HepG2 (cell line): Measurements from ENCODE around the gene NDST1. TPM values are rescaled to one million over a fixed set of nuclear protein-coding genes. Genes with fewer than 3 reads are reported as not detected.

Experiments
- AKAP8 ChIP-seq: sonication (generic); formaldehyde crosslinking; IDR thresholded peaks from 2 replicates; pipeline ENCODE4 v1.5.1; 2020; ENCODE audit warnings: mild to moderate bottlenecking, missing genetic modification reagents
- HMGA1 ChIP-seq: sonication (generic); formaldehyde crosslinking; conservative IDR thresholded peaks from 2 replicates; pipeline ENCODE4 v1.4.0; 2020; ENCODE audit warnings: missing genetic modification reagents
- HNRNPL ChIP-seq: fragments of 200-400 bp; formaldehyde crosslinking; IDR thresholded peaks from 2 replicates; pipeline ENCODE4 v1.6.1; 2017; ENCODE audit warnings: mild to moderate bottlenecking, low read depth, low read length
- KLF6 ChIP-seq: IDR thresholded peaks from 2 replicates; pipeline ENCODE4 v1.8.0; 2016; ENCODE audit warnings: missing biosample characterization, missing genetic modification reagents
- NCOR1 ChIP-seq: fragments of 200-600 bp; sonication (generic); IDR thresholded peaks from 2 replicates; pipeline ENCODE4 v1.7.0; 2017; ENCODE audit warnings: antibody characterized with exemption, low read length, borderline replicate concordance
- NFE2L2 ChIP-seq: fragments of 150-350 bp; IDR thresholded peaks from 2 replicates; pipeline ENCODE4 v1.6.1; 2014; ENCODE audit warnings: low read length
- PHB2 ChIP-seq: fragments of 450-650 bp; IDR thresholded peaks from 2 replicates; pipeline ENCODE4 v1.6.1; 2018; ENCODE audit not compliant: partially characterized antibody
- REXO4 ChIP-seq: sonication (generic); formaldehyde crosslinking; IDR thresholded peaks from 2 replicates; pipeline ENCODE4 v1.8.0; 2022; ENCODE audit warnings: missing genetic modification reagents, mild to moderate bottlenecking, borderline replicate concordance
- RORA ChIP-seq: sonication (generic); formaldehyde crosslinking; IDR thresholded peaks from 2 replicates; pipeline ENCODE4 v1.5.0; 2020; ENCODE audit warnings: mild to moderate bottlenecking, missing genetic modification reagents, moderate library complexity
- SOX5 ChIP-seq: IDR thresholded peaks from 2 replicates; pipeline ENCODE4 v1.6.1; 2016; ENCODE audit warnings: borderline replicate concordance
- SP1 ChIP-seq, 2 experiments: fragments of 450-650 bp in 1 of 2; sonication (generic) in 1 of 2; formaldehyde crosslinking in 1 of 2; IDR thresholded peaks; 2 replicates each; pipeline versions ENCODE4 v1.4.0 to v1.6.1; 2016 to 2020; ENCODE audit warnings: missing genetic modification reagents in 1 of 2
- SP4 ChIP-seq: sonication (generic); formaldehyde crosslinking; IDR thresholded peaks from 2 replicates; pipeline ENCODE4 v1.8.1; 2023; ENCODE audit warnings: mild to moderate bottlenecking, missing genetic modification reagents
- TBX3 ChIP-seq: fragments of 450-650 bp; IDR thresholded peaks from 2 replicates; pipeline ENCODE4 v1.6.1; 2017; ENCODE audit warnings: antibody characterized with exemption, mild to moderate bottlenecking, inconsistent platforms, borderline replicate concordance
- ZMYM2 ChIP-seq: sonication (generic); formaldehyde crosslinking; IDR thresholded peaks from 2 replicates; pipeline ENCODE4 v1.8.0; 2022; ENCODE audit warnings: mild to moderate bottlenecking, missing genetic modification reagents
- ZNF331 ChIP-seq: sonication (generic); formaldehyde crosslinking; IDR thresholded peaks from 2 replicates; pipeline ENCODE4 v1.4.0; 2020; ENCODE audit warnings: missing genetic modification reagents
- ZNF75D ChIP-seq: sonication (generic); formaldehyde crosslinking; IDR thresholded peaks from 2 replicates; pipeline ENCODE4 v1.8.1; 2023; ENCODE audit warnings: missing genetic modification reagents, mild to moderate bottlenecking, borderline replicate concordance
- ZSCAN31 ChIP-seq: sonication (generic); formaldehyde crosslinking; IDR thresholded peaks from 2 replicates; pipeline ENCODE4 v1.5.0; 2020; ENCODE audit warnings: low read depth, mild to moderate bottlenecking, missing genetic modification reagents
- polyA plus RNA-seq, 8 experiments: library from polyadenylated mRNA; depleted of rRNA in 3 of 8; stranded (reverse) in 7 of 8; unstranded in 1 of 8; fragments of >200 nt; fragmentation: Illumina TruSeq in 4 of 8; extraction: Trizol in 4 of 8; gene quantifications; 2 replicates each; pipeline versions ENCODE4 v1.2.1 to v1.2.3, GENCODE V29; 2011 to 2016; ENCODE audit warnings: low read depth in 4 of 8, missing spikeins in 1 of 8, mixed read lengths in 1 of 8; ENCODE audit not compliant: insufficient read depth in 1 of 8
- total RNA-seq, 5 experiments: library from RNA; depleted of rRNA; stranded (reverse); fragments of >200 nt; fragmentation: Illumina TruSeq; extraction: Trizol; gene quantifications; 2 replicates each; pipeline ENCODE4 v1.2.3, GENCODE V29; 2016; ENCODE audit warnings: low read depth in 1 of 5
- TF ChIP-seq, protein P1 (sequence below): sonication (generic); formaldehyde crosslinking; IDR thresholded peaks from 2 replicates; pipeline ENCODE4 v1.4.0; 2020; ENCODE audit warnings: mild to moderate bottlenecking, missing genetic modification reagents
- TF ChIP-seq, protein P2 (sequence below): fragments of 450-650 bp; IDR thresholded peaks from 2 replicates; pipeline ENCODE4 v1.6.1; 2017
- TF ChIP-seq, protein P3 (sequence below): sonication (generic); formaldehyde crosslinking; IDR thresholded peaks from 2 replicates; pipeline ENCODE4 v1.5.0; 2020; ENCODE audit warnings: mild to moderate bottlenecking, missing genetic modification reagents, borderline replicate concordance
- TF ChIP-seq, protein P4 (sequence below): sonication (generic); formaldehyde crosslinking; IDR thresholded peaks from 2 replicates; pipeline ENCODE4 v1.5.1; 2020; ENCODE audit warnings: mild to moderate bottlenecking, missing genetic modification reagents, borderline replicate concordance

NDST1 gene
- total and polyA plus RNA-seq, 2 of the 13 experiments (the other 11 are each of a cell fraction or from before 2014, with no cell fraction given): 23.8 to 26.2 TPM

DNA sequence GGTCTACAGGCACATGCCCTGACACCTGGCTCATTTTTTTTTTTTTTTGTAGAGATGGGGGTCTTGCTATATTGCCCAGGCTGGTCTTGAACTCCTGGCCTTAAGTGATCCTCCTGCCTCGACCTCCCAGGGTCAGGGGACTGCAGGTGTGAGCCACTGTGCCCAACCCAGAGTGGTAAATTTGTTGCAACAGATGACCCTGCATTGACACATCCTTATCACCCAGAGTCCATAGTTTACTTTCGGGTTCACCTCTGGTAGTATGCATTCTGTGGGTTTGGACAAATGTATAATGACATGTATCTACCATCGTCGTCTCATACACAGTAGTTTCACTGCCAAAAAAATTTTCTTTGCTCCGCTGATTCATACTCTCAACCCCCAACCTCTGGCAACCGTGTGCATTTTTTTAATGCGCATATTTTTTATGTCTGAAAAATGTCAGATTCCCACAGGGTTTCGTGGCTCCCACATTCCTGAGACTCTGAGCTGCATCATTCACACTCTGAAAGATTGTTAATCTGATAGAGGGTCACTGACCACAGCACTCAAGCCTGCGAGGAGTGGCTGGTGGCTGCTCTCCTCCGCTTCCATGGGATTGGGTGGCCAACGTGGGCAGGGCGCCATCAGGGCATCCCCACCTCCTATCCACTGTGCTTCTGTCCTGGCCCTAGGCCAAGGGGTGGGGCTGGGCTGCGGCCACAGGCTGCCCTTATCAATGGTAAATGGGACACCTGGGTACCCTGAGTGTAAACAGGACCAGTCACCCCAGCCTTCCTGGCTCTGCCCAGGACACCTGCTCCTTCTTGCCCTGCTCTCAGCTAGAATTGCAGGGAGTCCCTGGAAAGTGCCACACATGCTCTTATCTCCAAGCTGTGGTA lies 9.6 kb downstream of the NDST1 start (continued):
- TF ChIP-seq KLF6 (0 out of 2 replicates have a peak, but pooled peaks have one; percentile 24), HNRNPL (peak; percentile 85), SP4 (CRISPR knock-in tag) (0 out of 2 replicates have a peak, but pooled peaks have one; percentile 50), PHB2 (no peak), SOX5 (CRISPR knock-in tag) (peak; percentile 60; the same call in 1 of the 2 replicates), ZSCAN31 (CRISPR knock-in tag) (no peak), TBX3 (peak; percentile 82), HMGA1 (CRISPR knock-in tag) (no peak), AKAP8 (no peak), NCOR1 (peak; percentile 97), SP1 (IDR thresholded peaks at IDR 0.05) (no peak), SP1 (CRISPR knock-in tag; IDR thresholded peaks at IDR 0.05) (0 out of 2 replicates have a peak, but pooled peaks have one; percentile 17), ZNF331 (CRISPR knock-in tag) (peak; percentile 40; the same call in 1 of the 2 replicates), NFE2L2 (no peak), ZMYM2 (CRISPR knock-in tag) (peak; percentile 99), RORA (CRISPR knock-in tag) (no peak), REXO4 (CRISPR knock-in tag) (no peak), ZNF75D (CRISPR knock-in tag) (no peak)
- TF ChIP-seq, protein P1, sequence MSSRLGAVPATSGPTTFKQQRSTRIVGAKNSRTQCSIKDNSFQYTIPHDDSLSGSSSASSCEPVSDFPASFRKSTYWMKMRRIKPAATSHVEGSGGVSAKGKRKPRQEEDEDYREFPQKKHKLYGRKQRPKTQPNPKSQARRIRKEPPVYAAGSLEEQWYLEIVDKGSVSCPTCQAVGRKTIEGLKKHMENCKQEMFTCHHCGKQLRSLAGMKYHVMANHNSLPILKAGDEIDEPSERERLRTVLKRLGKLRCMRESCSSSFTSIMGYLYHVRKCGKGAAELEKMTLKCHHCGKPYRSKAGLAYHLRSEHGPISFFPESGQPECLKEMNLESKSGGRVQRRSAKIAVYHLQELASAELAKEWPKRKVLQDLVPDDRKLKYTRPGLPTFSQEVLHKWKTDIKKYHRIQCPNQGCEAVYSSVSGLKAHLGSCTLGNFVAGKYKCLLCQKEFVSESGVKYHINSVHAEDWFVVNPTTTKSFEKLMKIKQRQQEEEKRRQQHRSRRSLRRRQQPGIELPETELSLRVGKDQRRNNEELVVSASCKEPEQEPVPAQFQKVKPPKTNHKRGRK (CRISPR knock-in tag): no peak
- TF ChIP-seq, protein P2, sequence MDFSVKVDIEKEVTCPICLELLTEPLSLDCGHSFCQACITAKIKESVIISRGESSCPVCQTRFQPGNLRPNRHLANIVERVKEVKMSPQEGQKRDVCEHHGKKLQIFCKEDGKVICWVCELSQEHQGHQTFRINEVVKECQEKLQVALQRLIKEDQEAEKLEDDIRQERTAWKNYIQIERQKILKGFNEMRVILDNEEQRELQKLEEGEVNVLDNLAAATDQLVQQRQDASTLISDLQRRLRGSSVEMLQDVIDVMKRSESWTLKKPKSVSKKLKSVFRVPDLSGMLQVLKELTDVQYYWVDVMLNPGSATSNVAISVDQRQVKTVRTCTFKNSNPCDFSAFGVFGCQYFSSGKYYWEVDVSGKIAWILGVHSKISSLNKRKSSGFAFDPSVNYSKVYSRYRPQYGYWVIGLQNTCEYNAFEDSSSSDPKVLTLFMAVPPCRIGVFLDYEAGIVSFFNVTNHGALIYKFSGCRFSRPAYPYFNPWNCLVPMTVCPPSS: no peak
- TF ChIP-seq, protein P3, sequence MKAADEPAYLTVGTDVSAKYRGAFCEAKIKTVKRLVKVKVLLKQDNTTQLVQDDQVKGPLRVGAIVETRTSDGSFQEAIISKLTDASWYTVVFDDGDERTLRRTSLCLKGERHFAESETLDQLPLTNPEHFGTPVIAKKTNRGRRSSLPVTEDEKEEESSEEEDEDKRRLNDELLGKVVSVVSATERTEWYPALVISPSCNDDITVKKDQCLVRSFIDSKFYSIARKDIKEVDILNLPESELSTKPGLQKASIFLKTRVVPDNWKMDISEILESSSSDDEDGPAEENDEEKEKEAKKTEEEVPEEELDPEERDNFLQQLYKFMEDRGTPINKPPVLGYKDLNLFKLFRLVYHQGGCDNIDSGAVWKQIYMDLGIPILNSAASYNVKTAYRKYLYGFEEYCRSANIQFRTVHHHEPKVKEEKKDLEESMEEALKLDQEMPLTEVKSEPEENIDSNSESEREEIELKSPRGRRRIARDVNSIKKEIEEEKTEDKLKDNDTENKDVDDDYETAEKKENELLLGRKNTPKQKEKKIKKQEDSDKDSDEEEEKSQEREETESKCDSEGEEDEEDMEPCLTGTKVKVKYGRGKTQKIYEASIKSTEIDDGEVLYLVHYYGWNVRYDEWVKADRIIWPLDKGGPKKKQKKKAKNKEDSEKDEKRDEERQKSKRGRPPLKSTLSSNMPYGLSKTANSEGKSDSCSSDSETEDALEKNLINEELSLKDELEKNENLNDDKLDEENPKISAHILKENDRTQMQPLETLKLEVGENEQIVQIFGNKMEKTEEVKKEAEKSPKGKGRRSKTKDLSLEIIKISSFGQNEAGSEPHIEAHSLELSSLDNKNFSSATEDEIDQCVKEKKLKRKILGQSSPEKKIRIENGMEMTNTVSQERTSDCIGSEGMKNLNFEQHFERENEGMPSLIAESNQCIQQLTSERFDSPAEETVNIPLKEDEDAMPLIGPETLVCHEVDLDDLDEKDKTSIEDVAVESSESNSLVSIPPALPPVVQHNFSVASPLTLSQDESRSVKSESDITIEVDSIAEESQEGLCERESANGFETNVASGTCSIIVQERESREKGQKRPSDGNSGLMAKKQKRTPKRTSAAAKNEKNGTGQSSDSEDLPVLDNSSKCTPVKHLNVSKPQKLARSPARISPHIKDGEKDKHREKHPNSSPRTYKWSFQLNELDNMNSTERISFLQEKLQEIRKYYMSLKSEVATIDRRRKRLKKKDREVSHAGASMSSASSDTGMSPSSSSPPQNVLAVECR (CRISPR knock-in tag): peak; percentile 49; the same call in 1 of the 2 replicates
- TF ChIP-seq, protein P4, sequence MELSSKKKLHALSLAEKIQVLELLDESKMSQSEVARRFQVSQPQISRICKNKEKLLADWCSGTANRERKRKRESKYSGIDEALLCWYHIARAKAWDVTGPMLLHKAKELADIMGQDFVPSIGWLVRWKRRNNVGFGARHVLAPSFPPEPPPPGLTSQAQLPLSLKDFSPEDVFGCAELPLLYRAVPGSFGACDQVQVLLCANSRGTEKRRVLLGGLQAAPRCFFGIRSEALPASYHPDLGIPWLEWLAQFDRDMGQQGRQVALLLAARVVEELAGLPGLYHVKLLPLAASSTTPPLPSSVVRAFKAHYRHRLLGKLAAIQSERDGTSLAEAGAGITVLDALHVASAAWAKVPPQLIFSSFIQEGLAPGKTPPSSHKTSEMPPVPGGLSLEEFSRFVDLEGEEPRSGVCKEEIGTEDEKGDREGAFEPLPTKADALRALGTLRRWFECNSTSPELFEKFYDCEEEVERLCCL (CRISPR knock-in tag): no peak
